Measurements from ENCODE around the gene TNKS1BP1.

GRCh38 chr11:57342702-57343101 lies 17.9 kb upstream of the TNKS1BP1 start:
- TF ChIP-seq POLR2A (IDR thresholded peaks at IDR 0.05) (no peak), CTCF (IDR thresholded peaks at IDR 0.05) (no peak)
